Kidney epithelial cell (primary cell): ENCODE results near the gene PPP4C. TPM values are rescaled to one million over a fixed set of nuclear protein-coding genes. Genes with fewer than 3 reads are reported as not detected.

Experiments used
- DNase-seq: peaks from one replicate; pipeline ENCODE4 v3.0.0-alpha.2; 2010; ENCODE audit warnings: low read depth
- H3K27me3 ChIP-seq: 2 replicates; pipeline ENCODE4 v1.6.0; 2011; ENCODE audit warnings: low read length; ENCODE audit not compliant: control insufficient read depth, insufficient read depth
- H3K36me3 ChIP-seq: 2 replicates; pipeline ENCODE4 v1.5.1; 2011; ENCODE audit warnings: low read length; ENCODE audit not compliant: control insufficient read depth, insufficient read depth
- H3K4me3 ChIP-seq: 2 replicates; pipeline ENCODE4 v1.5.1; 2011; ENCODE audit warnings: low read depth, mild to moderate bottlenecking, control low read depth, low read length
- CTCF ChIP-seq: IDR thresholded peaks from 2 replicates; pipeline ENCODE4 v1.5.1; 2011; ENCODE audit warnings: mild to moderate bottlenecking, moderate library complexity, low read length, control low read depth, inconsistent platforms; ENCODE audit not compliant: insufficient read depth, poor library complexity, severe bottlenecking
- total RNA-seq: library from RNA; depleted of rRNA; stranded (reverse); fragments of >200 nt; gene quantifications from 2 replicates; pipeline ENCODE4 v1.2.3, GENCODE V29; 2015

The PPP4C gene
- total RNA-seq, 1 donor from 2014 or later = 126 TPM

GRCh38 chr16:30041841-30042240 is 34.0 kb upstream of the PPP4C start:
- Histone ChIP-seq H3K4me3 (no peak overlapping the region), H3K27me3 (peaks cover 2% of the 10 kb centered on the region), H3K36me3 (no peaks in the 10 kb centered on the region)
- no peak for DNase-seq
- peak; percentile 51 for TF ChIP-seq CTCF

GRCh38 chr16:30046178-30046577 is 29.6 kb upstream of the PPP4C start:
- H3K27me3 ChIP-seq = peaks cover 2% of the 10 kb centered on the region
- no peaks in the 10 kb centered on the region for H3K36me3 ChIP-seq
- TF ChIP-seq CTCF = no peak
- H3K4me3 ChIP-seq = no peak overlapping the region
- no peak for DNase-seq

- DNase-seq = no peak
- Histone ChIP-seq H3K36me3 (no peaks in the 10 kb centered on the region), H3K4me3 (no peak overlapping the region), H3K27me3 (peaks cover 2% of the 10 kb centered on the region)
- no peak for TF ChIP-seq CTCF
Measured at GRCh38 chr16:30046588-30046987, 29.2 kb upstream of the PPP4C start.

DNA sequence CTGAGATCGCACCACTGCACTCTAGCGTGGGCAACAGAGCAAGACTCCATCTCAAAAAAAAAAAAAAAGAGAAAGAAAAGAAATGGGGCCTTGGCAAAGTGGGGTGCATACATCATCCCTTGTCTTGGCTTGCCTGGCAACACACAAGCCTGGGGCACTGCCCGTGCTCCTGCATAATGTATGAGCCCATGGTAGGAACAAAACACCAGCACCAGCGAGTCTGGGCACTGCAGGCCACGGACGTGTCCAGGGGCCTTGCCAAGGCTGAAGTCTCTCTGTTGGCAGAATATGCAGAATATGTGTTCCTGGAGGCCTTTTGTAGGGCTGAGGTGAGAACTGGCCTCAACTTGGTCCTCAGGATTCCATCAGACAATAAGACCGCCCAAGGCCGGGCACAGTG is 25.9 kb upstream of the PPP4C start:
- Histone ChIP-seq H3K36me3 (no peaks in the 10 kb centered on the region), H3K27me3 (peaks cover 2% of the 10 kb centered on the region), H3K4me3 (no peak overlapping the region)
- DNase-seq = no peak
- TF ChIP-seq CTCF = no peak

DNA sequence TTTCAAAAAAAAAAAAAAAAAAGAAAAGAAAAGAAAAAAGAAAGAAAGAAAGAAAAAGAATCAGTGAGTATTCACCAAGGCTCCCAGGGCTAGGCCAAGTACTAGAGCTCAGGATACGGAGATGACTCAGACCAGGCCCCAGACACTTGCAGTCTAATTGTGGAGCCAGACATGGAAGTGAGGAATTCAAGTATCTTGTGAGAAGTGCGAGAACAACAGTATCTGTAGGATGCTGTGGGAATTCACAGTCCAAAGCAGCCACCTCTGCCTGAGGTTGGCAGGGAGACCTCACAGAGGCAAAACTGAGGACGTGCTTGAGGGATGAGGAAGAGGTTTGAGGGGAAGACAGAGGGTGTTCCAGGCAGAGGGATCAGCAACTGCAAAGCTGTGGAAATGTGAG is 24.3 kb upstream of the PPP4C start:
- Histone ChIP-seq H3K36me3 (no peaks in the 10 kb centered on the region), H3K27me3 (no peaks in the 10 kb centered on the region), H3K4me3 (no peak overlapping the region)
- no peak for DNase-seq
- no peak for TF ChIP-seq CTCF

GRCh38 chr16:30052671-30053372 is 23.0 kb upstream of the PPP4C start:
- H3K4me3 ChIP-seq = peak overlapping the region; percentile 94
- no peaks in the 10 kb centered on the region for H3K36me3 ChIP-seq
- peak; percentile 32 for DNase-seq
- H3K27me3 ChIP-seq = no peaks in the 10 kb centered on the region
- TF ChIP-seq CTCF = no peak
